Measurements from ENCODE around the gene LRCOL1.

The LRCOL1 gene

DNA sequence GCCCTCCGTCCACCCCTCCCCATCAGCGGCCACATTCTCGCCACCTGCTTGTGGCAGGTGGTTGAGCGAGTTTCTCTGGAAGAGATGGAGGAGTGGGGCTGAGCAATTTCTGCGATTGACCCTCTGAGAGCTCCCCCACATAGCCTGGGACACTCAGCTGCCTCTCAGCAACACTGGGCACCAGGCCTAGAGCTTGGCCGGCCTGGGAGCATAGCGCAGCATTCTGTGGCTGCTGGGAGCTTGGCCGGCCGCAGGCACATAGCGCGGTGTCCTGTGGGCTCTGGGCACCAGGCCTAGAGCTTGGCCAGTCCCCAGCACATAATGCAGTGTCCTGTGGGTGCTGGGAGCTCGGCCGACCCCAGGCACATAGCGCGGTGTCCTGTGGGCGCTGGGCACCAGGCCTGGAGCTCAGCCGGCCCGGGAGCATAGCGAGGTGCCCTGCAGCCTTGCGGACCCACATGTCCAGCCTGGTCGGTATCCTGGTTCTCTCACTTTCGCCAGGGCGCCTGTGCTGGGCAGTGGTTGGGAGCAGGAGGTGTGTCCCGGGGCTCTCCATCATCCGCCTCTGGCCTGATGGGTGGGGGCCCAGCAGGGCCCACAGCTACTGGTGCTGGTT, 43.8 kb downstream of the LRCOL1 start:
- TF ChIP-seq, protein P1, sequence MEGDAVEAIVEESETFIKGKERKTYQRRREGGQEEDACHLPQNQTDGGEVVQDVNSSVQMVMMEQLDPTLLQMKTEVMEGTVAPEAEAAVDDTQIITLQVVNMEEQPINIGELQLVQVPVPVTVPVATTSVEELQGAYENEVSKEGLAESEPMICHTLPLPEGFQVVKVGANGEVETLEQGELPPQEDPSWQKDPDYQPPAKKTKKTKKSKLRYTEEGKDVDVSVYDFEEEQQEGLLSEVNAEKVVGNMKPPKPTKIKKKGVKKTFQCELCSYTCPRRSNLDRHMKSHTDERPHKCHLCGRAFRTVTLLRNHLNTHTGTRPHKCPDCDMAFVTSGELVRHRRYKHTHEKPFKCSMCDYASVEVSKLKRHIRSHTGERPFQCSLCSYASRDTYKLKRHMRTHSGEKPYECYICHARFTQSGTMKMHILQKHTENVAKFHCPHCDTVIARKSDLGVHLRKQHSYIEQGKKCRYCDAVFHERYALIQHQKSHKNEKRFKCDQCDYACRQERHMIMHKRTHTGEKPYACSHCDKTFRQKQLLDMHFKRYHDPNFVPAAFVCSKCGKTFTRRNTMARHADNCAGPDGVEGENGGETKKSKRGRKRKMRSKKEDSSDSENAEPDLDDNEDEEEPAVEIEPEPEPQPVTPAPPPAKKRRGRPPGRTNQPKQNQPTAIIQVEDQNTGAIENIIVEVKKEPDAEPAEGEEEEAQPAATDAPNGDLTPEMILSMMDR (IDR thresholded peaks at IDR 0.05; ENCODE audit: low read depth, low read length) = no peak
- DNase-seq (ENCODE audit: extremely low read depth, low read depth) = no peak

DNA sequence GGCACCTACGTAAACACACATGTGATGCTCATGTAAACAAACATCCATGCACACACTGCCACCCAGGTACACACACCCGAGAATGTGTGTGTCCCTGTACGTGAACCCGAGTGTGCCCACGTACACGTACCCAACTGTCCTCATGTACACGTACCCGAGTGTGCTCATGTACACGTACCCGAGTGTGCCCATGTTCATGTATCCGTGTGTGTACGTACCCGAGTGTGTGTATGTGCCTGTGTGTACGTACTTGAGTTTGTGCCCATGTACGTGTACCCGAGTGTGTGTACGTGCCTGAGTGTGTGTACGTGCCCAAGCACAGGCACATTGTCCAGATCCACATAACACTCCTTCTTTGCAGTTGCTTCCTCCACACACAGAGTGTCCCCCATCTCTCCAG, 45.0 kb downstream of the LRCOL1 start:
- TF ChIP-seq, protein P1 (IDR thresholded peaks at IDR 0.05; ENCODE audit: low read depth, low read length) = no peak
- no peak for DNase-seq (ENCODE audit: extremely low read depth, low read depth)

DNA sequence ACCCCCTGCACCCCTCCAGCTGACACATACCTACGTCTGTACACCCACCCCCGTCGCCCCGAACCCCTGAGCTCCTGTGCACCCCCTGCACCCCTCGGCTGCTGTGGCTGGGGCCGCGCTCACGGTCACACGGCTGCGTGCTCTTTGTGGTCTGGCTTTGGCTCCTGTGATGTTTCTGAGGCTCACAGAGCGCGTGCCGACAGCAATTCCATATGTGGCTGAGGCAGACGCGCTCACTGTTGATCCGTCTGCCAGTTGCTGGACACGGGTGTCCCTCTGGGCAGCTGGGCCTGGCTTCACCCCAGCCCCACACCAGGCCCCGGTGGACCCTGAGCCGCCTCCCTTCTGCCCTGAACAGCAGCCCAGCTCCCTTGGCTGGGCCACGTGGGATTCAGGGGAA, 46.5 kb downstream of the LRCOL1 start:
- TF ChIP-seq, protein P1 (IDR thresholded peaks at IDR 0.05; ENCODE audit: low read depth, low read length) = no peak
- DNase-seq (ENCODE audit: extremely low read depth, low read depth) = no peak

DNA sequence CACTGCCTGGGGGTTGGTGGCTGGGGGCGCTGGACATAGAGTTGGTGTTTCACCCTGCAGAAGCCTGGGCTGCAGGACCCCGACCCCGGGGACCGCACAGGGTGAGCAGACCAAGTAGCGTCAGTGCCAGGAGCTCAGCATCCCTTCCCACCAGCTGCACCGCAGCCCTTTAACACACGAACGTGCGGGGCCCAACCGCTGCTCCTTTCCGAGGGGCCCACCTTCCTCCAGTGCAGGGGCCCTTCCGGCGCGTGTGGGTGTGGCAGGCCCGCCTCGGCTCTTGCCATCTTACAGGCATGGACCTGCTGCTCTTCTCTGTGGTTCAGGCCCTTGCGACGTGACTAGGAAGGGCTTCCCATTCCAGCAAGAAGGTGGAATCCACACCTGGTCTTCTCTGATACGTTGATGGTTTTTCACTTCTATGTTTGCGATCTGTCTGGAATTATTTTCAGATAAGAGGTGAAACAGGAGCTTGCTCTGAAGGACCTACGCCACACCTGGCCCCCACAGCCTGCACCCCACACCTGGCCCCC, 47.8 kb downstream of the LRCOL1 start:
- TF ChIP-seq, protein P1 (IDR thresholded peaks at IDR 0.05; ENCODE audit: low read depth, low read length) = no peak
- no peak for DNase-seq (ENCODE audit: extremely low read depth, low read depth)

DNA sequence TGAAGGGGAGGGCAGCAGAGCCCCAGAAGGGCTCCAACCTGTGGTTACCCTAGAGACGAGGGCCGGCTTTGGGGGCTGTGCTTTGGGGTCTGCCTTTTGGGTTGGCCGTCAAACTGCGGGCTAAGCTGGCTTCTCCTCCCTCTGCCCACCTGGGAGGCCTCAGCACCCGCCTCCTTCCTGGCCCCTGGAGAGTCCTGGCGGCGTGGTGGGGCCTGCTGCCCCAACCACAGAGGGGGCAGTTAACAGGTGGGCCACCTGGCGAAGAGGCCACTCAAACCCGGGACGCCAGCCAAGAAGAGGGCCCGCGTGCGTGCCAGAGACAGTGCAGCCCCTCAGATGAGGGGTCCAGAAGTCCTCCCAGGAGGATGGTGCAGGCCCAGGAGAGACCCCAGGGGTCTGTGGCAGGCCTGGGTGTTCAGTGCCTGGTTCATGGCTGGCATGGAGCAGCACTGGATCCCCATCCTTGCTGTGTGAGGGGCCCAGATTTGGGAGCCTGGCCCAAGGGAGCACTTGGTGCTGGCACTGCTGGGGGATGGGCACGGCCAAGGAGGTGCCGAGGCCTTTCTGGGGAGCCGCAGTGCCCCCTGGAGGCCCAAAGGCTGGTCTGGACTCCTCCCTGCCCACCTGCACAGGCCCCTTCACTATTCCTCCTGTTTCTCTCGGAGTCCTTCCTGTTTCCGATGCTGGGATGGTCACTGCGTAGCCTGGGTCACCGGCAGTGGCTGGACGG, 48.8 kb downstream of the LRCOL1 start:
- TF ChIP-seq, protein P1 (IDR thresholded peaks at IDR 0.05; ENCODE audit: low read depth, low read length) = peak; percentile 34
- DNase-seq (ENCODE audit: extremely low read depth, low read depth) = no peak

DNA sequence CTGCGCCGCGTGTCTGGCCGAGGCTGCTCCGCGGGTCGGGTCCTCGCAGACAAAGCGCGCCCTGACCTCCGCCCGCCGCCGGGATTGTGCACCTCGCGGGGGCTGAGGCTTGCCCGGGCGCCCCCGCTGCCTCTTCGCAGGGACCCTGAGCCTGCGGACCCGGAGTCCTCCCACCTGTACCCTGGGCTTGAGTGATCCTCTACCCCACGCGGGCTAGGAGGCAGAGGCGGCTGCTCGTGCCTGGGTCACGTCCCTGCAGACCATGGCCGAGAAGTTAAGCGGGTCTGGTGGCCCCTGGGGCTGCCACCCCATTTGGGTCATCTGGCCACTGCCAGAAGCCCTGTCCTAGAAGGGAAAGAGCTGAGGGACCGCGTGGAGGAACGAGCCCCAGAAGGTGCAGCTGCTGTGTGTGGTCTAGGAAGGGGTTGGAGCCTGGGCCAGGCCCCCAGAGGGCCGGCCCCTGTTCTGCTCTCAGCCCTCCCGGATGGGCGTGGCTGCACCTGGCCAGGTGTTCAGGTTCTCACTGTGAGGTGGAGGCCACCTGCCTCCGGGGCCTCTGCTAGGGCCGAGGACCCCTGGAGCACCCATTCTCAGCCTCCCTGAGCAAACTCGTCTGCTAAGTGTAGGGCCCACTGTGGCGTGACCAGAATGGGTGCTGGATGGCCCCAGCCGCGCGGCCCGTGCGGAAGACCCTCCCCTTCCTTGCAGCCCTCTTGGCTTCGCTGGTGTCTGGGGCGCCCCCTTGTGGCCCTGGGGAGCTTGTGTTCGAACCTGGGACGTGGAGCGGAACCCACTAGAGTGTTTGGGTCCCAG, 49.6 kb downstream of the LRCOL1 start:
- DNase-seq (ENCODE audit: extremely low read depth, low read depth) = no peak
- TF ChIP-seq, protein P1 (IDR thresholded peaks at IDR 0.05; ENCODE audit: low read depth, low read length) = peak; percentile 61

DNA sequence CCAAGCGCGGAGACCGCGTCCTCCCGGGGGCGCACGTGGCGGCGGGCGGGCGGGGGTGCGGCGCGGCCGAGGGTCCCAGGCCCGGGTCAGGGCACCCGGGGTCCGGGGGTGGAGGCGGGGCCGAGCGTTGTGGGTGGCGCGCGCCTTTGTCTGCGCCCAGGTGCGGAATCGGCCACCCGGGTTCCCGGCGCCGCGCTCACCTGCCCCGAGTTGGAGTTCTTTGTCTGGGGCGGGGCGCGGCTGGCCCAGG, 50.1 kb downstream of the LRCOL1 start:
- TF ChIP-seq, protein P1 (IDR thresholded peaks at IDR 0.05; ENCODE audit: low read depth, low read length) = no peak

More for the DNA sequence above, 50.1 kb downstream of the LRCOL1 start:
- DNase-seq (ENCODE audit: extremely low read depth, low read depth) = no peak

Data from AG09319 (cell line).